ENCODE data around the gene STRN4. TPM values are rescaled to one million over a fixed set of nuclear protein-coding genes. Genes with fewer than 3 reads are reported as not detected.

The STRN4 gene
- total and polyA plus RNA-seq, 9 of the 15 experiments (the other 6 are each of a cell fraction or from before 2014, with no cell fraction given), result 0.62 to 83.7 (median 36.9) TPM

DNA sequence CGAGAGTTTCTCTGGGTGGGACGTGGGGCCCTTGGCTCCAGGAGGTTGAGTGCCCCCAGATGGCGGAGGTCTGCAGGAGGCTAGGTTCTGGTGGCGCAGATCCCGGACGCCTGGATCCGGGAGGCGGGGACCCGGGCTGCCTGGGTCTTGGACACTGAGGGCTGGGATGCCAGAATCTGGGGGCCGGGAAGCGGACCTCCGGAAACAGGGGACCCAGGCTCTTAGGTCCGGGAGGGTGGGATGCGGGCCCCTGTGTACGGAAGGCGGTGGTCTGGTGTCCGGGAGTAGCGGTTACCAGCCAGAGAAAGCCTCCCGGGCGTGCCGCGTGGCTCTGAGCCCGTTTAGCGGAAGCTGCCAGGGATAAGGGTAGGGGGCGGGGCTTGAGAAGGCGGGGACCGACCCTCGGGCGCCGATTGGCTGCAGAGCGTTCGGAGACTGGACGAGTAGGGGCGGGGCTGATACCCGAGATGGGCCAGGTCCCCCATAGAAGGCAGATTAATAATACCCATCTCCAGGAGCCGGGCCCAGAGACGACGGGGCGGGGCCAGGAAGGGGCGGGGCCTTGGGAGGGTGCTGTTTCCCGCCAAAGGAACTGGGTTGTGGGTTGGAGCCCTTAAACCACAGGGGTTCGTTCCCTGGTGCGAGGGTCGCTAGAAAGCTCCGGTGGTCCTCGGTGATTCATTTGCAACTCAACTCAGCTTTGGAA, 42.2 kb upstream of the STRN4 start, which contains the start of gene SLC1A5 (continued):
- TF ChIP-seq, protein P1, sequence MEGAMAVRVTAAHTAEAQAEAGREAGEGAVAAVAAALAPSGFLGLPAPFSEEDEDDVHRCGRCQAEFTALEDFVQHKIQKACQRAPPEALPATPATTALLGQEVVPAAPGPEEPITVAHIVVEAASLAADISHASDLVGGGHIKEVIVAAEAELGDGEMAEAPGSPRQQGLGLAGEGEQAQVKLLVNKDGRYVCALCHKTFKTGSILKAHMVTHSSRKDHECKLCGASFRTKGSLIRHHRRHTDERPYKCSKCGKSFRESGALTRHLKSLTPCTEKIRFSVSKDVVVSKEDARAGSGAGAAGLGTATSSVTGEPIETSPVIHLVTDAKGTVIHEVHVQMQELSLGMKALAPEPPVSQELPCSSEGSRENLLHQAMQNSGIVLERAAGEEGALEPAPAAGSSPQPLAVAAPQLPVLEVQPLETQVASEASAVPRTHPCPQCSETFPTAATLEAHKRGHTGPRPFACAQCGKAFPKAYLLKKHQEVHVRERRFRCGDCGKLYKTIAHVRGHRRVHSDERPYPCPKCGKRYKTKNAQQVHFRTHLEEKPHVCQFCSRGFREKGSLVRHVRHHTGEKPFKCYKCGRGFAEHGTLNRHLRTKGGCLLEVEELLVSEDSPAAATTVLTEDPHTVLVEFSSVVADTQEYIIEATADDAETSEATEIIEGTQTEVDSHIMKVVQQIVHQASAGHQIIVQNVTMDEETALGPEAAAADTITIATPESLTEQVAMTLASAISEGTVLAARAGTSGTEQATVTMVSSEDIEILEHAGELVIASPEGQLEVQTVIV (CRISPR knock-in tag; IDR thresholded peaks at IDR 0.05; ENCODE audit: borderline replicate concordance), result no peak
- TF ChIP-seq, protein P2, sequence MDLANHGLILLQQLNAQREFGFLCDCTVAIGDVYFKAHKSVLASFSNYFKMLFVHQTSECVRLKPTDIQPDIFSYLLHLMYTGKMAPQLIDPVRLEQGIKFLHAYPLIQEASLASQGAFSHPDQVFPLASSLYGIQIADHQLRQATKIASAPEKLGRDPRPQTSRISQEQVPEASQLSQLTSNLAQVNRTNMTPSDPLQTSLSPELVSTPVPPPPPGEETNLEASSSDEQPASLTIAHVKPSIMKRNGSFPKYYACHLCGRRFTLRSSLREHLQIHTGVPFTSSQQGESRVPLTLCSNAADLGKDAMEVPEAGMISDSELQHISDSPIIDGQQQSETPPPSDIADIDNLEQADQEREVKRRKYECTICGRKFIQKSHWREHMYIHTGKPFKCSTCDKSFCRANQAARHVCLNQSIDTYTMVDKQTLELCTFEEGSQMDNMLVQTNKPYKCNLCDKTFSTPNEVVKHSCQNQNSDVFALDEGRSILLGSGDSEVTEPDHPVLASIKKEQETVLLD (IDR thresholded peaks at IDR 0.05), result 0 out of 2 replicates have a peak, but pooled peaks have one; percentile 44
- TF ChIP-seq, protein P3, sequence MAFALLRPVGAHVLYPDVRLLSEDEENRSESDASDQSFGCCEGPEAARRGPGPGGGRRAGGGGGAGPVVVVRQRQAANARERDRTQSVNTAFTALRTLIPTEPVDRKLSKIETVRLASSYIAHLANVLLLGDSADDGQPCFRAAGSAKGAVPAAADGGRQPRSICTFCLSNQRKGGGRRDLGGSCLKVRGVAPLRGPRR (CRISPR knock-in tag; IDR thresholded peaks at IDR 0.05), result no peak
- TF ChIP-seq NFE2 (IDR thresholded peaks at IDR 0.05; ENCODE audit: low read depth) (no peak), ZNF717 (CRISPR knock-in tag; IDR thresholded peaks at IDR 0.05) (no peak), EP400 (IDR thresholded peaks at IDR 0.05) (peak; percentile 98), SOX6 (IDR thresholded peaks at IDR 0.05) (no peak), NR1H2 (CRISPR knock-in tag; IDR thresholded peaks at IDR 0.05) (peak; percentile 94), ETS2 (tag; IDR thresholded peaks at IDR 0.05; ENCODE audit: borderline replicate concordance, poor library complexity, severe bottlenecking) (no peak), MTA2 (IDR thresholded peaks at IDR 0.05; ENCODE audit: low read depth) (no peak), ZKSCAN3 (CRISPR knock-in tag; IDR thresholded peaks at IDR 0.05) (no peak), ZFP36 (IDR thresholded peaks at IDR 0.05; ENCODE audit: low read depth, low read length, partially characterized antibody) (peak; percentile 17), POLR2AphosphoS2 (IDR thresholded peaks at IDR 0.05; ENCODE audit: low read length) (peak; percentile 91; the same call in 1 of the 2 replicates), RBM14 (IDR thresholded peaks at IDR 0.05; ENCODE audit: borderline replicate concordance, insufficient read depth, low read depth, low read length) (peak; percentile 93; the same call in 1 of the 2 replicates)
- TF ChIP-seq, protein P4, sequence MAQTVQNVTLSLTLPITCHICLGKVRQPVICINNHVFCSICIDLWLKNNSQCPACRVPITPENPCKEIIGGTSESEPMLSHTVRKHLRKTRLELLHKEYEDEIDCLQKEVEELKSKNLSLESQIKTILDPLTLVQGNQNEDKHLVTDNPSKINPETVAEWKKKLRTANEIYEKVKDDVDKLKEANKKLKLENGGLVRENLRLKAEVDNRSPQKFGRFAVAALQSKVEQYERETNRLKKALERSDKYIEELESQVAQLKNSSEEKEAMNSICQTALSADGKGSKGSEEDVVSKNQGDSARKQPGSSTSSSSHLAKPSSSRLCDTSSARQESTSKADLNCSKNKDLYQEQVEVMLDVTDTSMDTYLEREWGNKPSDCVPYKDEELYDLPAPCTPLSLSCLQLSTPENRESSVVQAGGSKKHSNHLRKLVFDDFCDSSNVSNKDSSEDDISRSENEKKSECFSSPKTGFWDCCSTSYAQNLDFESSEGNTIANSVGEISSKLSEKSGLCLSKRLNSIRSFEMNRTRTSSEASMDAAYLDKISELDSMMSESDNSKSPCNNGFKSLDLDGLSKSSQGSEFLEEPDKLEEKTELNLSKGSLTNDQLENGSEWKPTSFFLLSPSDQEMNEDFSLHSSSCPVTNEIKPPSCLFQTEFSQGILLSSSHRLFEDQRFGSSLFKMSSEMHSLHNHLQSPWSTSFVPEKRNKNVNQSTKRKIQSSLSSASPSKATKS (CRISPR knock-in tag; IDR thresholded peaks at IDR 0.05), result no peak
- TF ChIP-seq, protein P5, sequence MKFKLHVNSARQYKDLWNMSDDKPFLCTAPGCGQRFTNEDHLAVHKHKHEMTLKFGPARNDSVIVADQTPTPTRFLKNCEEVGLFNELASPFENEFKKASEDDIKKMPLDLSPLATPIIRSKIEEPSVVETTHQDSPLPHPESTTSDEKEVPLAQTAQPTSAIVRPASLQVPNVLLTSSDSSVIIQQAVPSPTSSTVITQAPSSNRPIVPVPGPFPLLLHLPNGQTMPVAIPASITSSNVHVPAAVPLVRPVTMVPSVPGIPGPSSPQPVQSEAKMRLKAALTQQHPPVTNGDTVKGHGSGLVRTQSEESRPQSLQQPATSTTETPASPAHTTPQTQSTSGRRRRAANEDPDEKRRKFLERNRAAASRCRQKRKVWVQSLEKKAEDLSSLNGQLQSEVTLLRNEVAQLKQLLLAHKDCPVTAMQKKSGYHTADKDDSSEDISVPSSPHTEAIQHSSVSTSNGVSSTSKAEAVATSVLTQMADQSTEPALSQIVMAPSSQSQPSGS (CRISPR knock-in tag; IDR thresholded peaks at IDR 0.05), result no peak
- TF ChIP-seq, protein P6, sequence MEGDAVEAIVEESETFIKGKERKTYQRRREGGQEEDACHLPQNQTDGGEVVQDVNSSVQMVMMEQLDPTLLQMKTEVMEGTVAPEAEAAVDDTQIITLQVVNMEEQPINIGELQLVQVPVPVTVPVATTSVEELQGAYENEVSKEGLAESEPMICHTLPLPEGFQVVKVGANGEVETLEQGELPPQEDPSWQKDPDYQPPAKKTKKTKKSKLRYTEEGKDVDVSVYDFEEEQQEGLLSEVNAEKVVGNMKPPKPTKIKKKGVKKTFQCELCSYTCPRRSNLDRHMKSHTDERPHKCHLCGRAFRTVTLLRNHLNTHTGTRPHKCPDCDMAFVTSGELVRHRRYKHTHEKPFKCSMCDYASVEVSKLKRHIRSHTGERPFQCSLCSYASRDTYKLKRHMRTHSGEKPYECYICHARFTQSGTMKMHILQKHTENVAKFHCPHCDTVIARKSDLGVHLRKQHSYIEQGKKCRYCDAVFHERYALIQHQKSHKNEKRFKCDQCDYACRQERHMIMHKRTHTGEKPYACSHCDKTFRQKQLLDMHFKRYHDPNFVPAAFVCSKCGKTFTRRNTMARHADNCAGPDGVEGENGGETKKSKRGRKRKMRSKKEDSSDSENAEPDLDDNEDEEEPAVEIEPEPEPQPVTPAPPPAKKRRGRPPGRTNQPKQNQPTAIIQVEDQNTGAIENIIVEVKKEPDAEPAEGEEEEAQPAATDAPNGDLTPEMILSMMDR (IDR thresholded peaks at IDR 0.05 in 2 of 3, conservative IDR thresholded peaks at IDR 0.05 in 1 of 3; ENCODE audit: insufficient read depth in 2 of 3, low read depth in 1 of 3, low read length in 3 of 3), result 0 out of 6 replicates have a peak, but pooled peaks of 1 of the 3 experiments have one; percentile 5
